Keratinocyte (primary cell): Measurements from ENCODE around the gene SRL. TPM values are rescaled to one million over a fixed set of nuclear protein-coding genes. Genes with fewer than 3 reads are reported as not detected.

Experiments used
- DNase-seq: peaks from one replicate; pipeline ENCODE4 v3.0.0-alpha.2; 2011; ENCODE audit warnings: low read depth, missing footprints, low spot score
- FAIRE-seq: peaks from 2 replicates; lab custom pipeline; 2011; peaks lifted over from hg19 to GRCh38; lab: Jason Lieb, UNC
- H2AFZ ChIP-seq: 2 replicates; pipeline ENCODE4 v1.6.0; 2012; ENCODE audit warnings: low read length, control low read depth, inconsistent platforms; ENCODE audit not compliant: control insufficient read depth
- H3K27ac ChIP-seq: 2 replicates; pipeline ENCODE4 v1.5.1; 2011; ENCODE audit warnings: low read length; ENCODE audit not compliant: control insufficient read depth, insufficient read depth
- H3K27me3 ChIP-seq: 3 replicates; pipeline ENCODE4 v1.6.0; 2011; ENCODE audit warnings: low read length; ENCODE audit not compliant: control insufficient read depth, insufficient read depth; ENCODE audit errors: extremely low read depth
- H3K36me3 ChIP-seq, 2 experiments: 2 replicates in 1 of 2; 3 replicates in 1 of 2; pipeline ENCODE4 v1.5.1; 2011; ENCODE audit warnings: low read length in 2 of 2, mild to moderate bottlenecking in 1 of 2; ENCODE audit not compliant: control insufficient read depth in 2 of 2, insufficient read depth in 2 of 2; ENCODE audit errors: extremely low read depth in 1 of 2
- H3K4me1 ChIP-seq: 3 replicates; pipeline ENCODE4 v1.5.1; 2011; ENCODE audit warnings: low read length; ENCODE audit not compliant: control insufficient read depth, insufficient read depth; ENCODE audit errors: extremely low read depth
- H3K4me2 ChIP-seq: 3 replicates; pipeline ENCODE4 v1.6.0; 2011; ENCODE audit warnings: low read depth, low read length; ENCODE audit not compliant: control insufficient read depth, insufficient read depth; ENCODE audit errors: extremely low read depth
- H3K4me3 ChIP-seq, 3 experiments: fragments of 200-600 bp in 1 of 3; sonication (generic) in 1 of 3; 2 replicates in 2 of 3; 3 replicates in 1 of 3; pipeline ENCODE4 v1.5.1; 2011 to 2016; ENCODE audit warnings: low read length in 3 of 3, mild to moderate bottlenecking in 3 of 3, control low read depth in 2 of 3, inconsistent platforms in 1 of 3, low read depth in 1 of 3, mixed read lengths in 1 of 3, mixed run types in 1 of 3, moderate library complexity in 1 of 3; ENCODE audit not compliant: control insufficient read depth in 2 of 3, insufficient read depth in 2 of 3; ENCODE audit errors: extremely low read depth in 1 of 3
- H3K79me2 ChIP-seq: 2 replicates; pipeline ENCODE4 v1.6.0; 2012; ENCODE audit warnings: low read length; ENCODE audit not compliant: control insufficient read depth, insufficient read depth
- H3K9ac ChIP-seq: 3 replicates; pipeline ENCODE4 v1.6.0; 2011; ENCODE audit warnings: low read length; ENCODE audit not compliant: control insufficient read depth, insufficient read depth; ENCODE audit errors: extremely low read depth
- H3K9me1 ChIP-seq: 3 replicates; pipeline ENCODE4 v1.6.0; 2011; ENCODE audit warnings: low read length; ENCODE audit not compliant: control insufficient read depth, insufficient read depth; ENCODE audit errors: extremely low read depth
- H3K9me3 ChIP-seq: 2 replicates; pipeline ENCODE4 v1.5.1; 2012; ENCODE audit warnings: low read depth, low read length; ENCODE audit not compliant: control insufficient read depth
- H4K20me1 ChIP-seq: 3 replicates; pipeline ENCODE4 v1.6.0; 2011; ENCODE audit warnings: low read length; ENCODE audit not compliant: control insufficient read depth, insufficient read depth; ENCODE audit errors: extremely low read depth
- EZH2 ChIP-seq: IDR thresholded peaks from one replicate; pipeline ENCODE4 v1.6.1; 2012; ENCODE audit warnings: inconsistent platforms, mild to moderate bottlenecking, low read length, moderate library complexity
- dilution Hi-C: fragments of 300-500 bp; cut with MboI; formaldehyde crosslinking; loops from one replicate; pipeline ENCODE4 v1.7.0; 2020; ENCODE audit warnings: low sequenced_read_pairs; ENCODE audit not compliant: extremely low pct_ligation_motif_present
- polyA plus RNA-seq, 5 experiments: library from polyadenylated mRNA; depleted of rRNA in 3 of 5; stranded (reverse) in 3 of 5; stranded (forward) in 1 of 5; unstranded in 1 of 5; fragments of >200 nt; gene quantifications; 1 replicate in 1 of 5; 2 replicates in 3 of 5; 3 replicates in 1 of 5; pipeline versions ENCODE4 v1.2.1 to v1.2.3, GENCODE V29; 2011 to 2012; ENCODE audit warnings: missing spikeins in 2 of 5, low read depth in 1 of 5, low replicate concordance in 1 of 5
- TF ChIP-seq, protein P1 (sequence below), 3 experiments: IDR thresholded peaks in 1 of 3; conservative IDR thresholded peaks in 1 of 3; optimal IDR thresholded peaks in 1 of 3; 2 replicates in 2 of 3; 3 replicates in 1 of 3; pipeline versions ENCODE3 to v1.5.1; 2011; ENCODE audit warnings: low read length in 3 of 3, mild to moderate bottlenecking in 3 of 3, moderate library complexity in 2 of 3, control low read depth in 1 of 3, inconsistent platforms in 1 of 3; ENCODE audit not compliant: insufficient read depth in 2 of 3; ENCODE audit errors: extremely low read depth in 1 of 3

SRL gene
- polyA plus RNA-seq, 1 donor (not counting 4 experiments of a cell fraction or from before 2014, with no cell fraction given) = not detected

DNA sequence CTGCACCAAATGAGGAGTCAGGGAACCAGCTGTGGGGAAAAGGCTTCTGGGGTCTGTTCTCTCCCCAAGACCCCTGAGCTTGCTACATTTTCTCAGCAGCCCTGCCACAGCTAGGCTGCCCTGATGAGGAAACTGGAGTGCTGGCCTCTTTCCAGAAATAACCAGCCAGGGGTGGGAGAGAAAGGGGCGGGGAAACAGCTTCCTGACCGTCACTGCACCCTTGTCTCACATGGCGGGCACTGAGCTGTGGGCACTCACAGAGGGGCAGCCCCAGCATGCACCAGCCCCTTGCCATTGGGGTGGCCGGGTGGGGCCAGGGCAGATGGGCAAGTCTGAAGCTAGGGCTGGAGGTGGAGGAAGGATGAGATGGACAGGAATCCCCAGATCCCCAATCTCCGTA, 2.9 kb downstream of the SRL start:
- no peak overlapping the region for H3K4me3 ChIP-seq
- H3K4me2 ChIP-seq = no peak overlapping the region
- DNase-seq = no peak
- no peaks in the 10 kb centered on the region for H4K20me1 ChIP-seq
- H2AFZ ChIP-seq = no peak overlapping the region
- H3K4me1 ChIP-seq = no peaks in the 10 kb centered on the region
- dilution Hi-C loops = no loop called here
- no peak overlapping the region for H3K27ac ChIP-seq
- no peaks in the 10 kb centered on the region for H3K9me3 ChIP-seq
- no peaks in the 10 kb centered on the region for H3K79me2 ChIP-seq
- H3K9me1 ChIP-seq = no peaks in the 10 kb centered on the region
- no peak for TF ChIP-seq EZH2
- TF ChIP-seq, protein P1, sequence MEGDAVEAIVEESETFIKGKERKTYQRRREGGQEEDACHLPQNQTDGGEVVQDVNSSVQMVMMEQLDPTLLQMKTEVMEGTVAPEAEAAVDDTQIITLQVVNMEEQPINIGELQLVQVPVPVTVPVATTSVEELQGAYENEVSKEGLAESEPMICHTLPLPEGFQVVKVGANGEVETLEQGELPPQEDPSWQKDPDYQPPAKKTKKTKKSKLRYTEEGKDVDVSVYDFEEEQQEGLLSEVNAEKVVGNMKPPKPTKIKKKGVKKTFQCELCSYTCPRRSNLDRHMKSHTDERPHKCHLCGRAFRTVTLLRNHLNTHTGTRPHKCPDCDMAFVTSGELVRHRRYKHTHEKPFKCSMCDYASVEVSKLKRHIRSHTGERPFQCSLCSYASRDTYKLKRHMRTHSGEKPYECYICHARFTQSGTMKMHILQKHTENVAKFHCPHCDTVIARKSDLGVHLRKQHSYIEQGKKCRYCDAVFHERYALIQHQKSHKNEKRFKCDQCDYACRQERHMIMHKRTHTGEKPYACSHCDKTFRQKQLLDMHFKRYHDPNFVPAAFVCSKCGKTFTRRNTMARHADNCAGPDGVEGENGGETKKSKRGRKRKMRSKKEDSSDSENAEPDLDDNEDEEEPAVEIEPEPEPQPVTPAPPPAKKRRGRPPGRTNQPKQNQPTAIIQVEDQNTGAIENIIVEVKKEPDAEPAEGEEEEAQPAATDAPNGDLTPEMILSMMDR (optimal IDR thresholded peaks at IDR 0.05 in 1 of 3, IDR thresholded peaks at IDR 0.05 in 1 of 3, conservative IDR thresholded peaks at IDR 0.05 in 1 of 3; ENCODE audit: extremely low read depth in 1 of 3, insufficient read depth in 2 of 3, low read length in 3 of 3) = no peak
- H3K9ac ChIP-seq = no peak overlapping the region
- H3K36me3 ChIP-seq = no peaks in the 10 kb centered on the region
- no peak for FAIRE-seq
- H3K27me3 ChIP-seq = peaks cover 11% of the 10 kb centered on the region

DNA sequence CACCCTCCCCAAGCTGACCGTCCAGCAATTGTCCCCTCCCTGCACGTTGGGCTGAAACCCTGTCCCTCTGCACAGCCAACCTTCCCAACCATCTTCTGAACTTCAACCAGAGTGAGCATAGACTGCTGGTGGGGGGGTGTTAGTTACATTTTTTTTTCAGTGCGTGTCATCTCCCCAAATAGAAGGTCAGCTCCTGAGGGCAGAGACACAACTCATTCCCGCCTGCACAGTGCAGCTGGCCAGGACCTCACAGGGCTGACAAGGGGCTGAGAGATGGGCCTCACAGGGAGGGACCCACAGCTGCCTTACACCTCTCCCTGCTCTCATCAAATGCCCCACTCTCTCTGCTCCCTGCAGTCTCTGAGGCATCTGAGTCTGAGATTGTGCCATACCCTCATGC, 8.4 kb downstream of the SRL start:
- TF ChIP-seq, protein P1 (optimal IDR thresholded peaks at IDR 0.05 in 1 of 3, IDR thresholded peaks at IDR 0.05 in 1 of 3, conservative IDR thresholded peaks at IDR 0.05 in 1 of 3; ENCODE audit: extremely low read depth in 1 of 3, insufficient read depth in 2 of 3, low read length in 3 of 3) = no peak
- no peak for TF ChIP-seq EZH2
- Histone ChIP-seq H3K27ac (no peak overlapping the region), H3K4me1 (no peaks in the 10 kb centered on the region), H3K27me3 (peaks cover 29% of the 10 kb centered on the region), H3K9ac (no peak overlapping the region), H3K9me1 (no peaks in the 10 kb centered on the region), H3K4me2 (no peak overlapping the region), H3K36me3 (no peaks in the 10 kb centered on the region), H3K4me3 (no peak overlapping the region), H2AFZ (no peak overlapping the region), H3K79me2 (no peaks in the 10 kb centered on the region), H4K20me1 (no peaks in the 10 kb centered on the region), H3K9me3 (no peaks in the 10 kb centered on the region)
- FAIRE-seq (no peak), DNase-seq (no peak)
- dilution Hi-C loops = no loop called here
